K562 (cell line): ENCODE data around the gene PLXDC2. TPM values are rescaled to one million over a fixed set of nuclear protein-coding genes. Genes with fewer than 3 reads are reported as not detected.

Experiments
- CHAMP1 ChIP-seq: fragments of 450-650 bp; IDR thresholded peaks from 2 replicates; pipeline ENCODE4 v1.6.1; 2016; ENCODE audit warnings: mild to moderate bottlenecking
- CREB3L1 ChIP-seq: fragments of 450-650 bp; IDR thresholded peaks from 2 replicates; pipeline ENCODE4 v1.6.1; 2014; ENCODE audit warnings: low read depth, mild to moderate bottlenecking, moderate library complexity, borderline replicate concordance
- FIP1L1 ChIP-seq: fragments of 200-400 bp; formaldehyde crosslinking; IDR thresholded peaks from 2 replicates; pipeline ENCODE4 v1.6.1; 2018; ENCODE audit warnings: mild to moderate bottlenecking, low read depth, low read length; ENCODE audit not compliant: poor library complexity, severe bottlenecking
- FOXK1 ChIP-seq: sonication (generic); formaldehyde crosslinking; IDR thresholded peaks from 2 replicates; pipeline ENCODE4 v1.8.0; 2022; ENCODE audit warnings: missing genetic modification reagents, mild to moderate bottlenecking, borderline replicate concordance
- HDAC3 ChIP-seq: fragments of 450-650 bp; IDR thresholded peaks from 2 replicates; pipeline ENCODE4 v1.6.1; 2018; ENCODE audit warnings: borderline replicate concordance, mild to moderate bottlenecking, moderate library complexity; ENCODE audit not compliant: partially characterized antibody
- MLX ChIP-seq, 2 experiments: fragments of 450-650 bp in 1 of 2; sonication (generic) in 1 of 2; formaldehyde crosslinking; conservative IDR thresholded peaks; 2 replicates each; pipeline versions ENCODE4 v1.4.0 to v1.8.1; 2020 to 2022; ENCODE audit warnings: mild to moderate bottlenecking in 1 of 2, missing genetic modification reagents in 1 of 2
- STAT5B ChIP-seq: fragments of 250-450 bp; sonication (Bioruptor Pico); IDR thresholded peaks from 2 replicates; pipeline ENCODE4 v1.8.0; 2021; ENCODE audit warnings: mild to moderate bottlenecking, inconsistent platforms
- TFAM ChIP-seq: fragments of 250-450 bp; sonication (Bioruptor Pico); conservative IDR thresholded peaks from 2 replicates; pipeline ENCODE4 v1.5.0; 2021; ENCODE audit warnings: mild to moderate bottlenecking, moderate library complexity
- XRCC3 ChIP-seq: fragments of 450-650 bp; IDR thresholded peaks from 2 replicates; pipeline ENCODE4 v1.6.1; 2017; ENCODE audit warnings: mild to moderate bottlenecking, moderate library complexity
- polyA plus RNA-seq, 8 experiments: library from polyadenylated mRNA; depleted of rRNA in 4 of 8; stranded (reverse) in 5 of 8; unstranded in 3 of 8; fragments of >200 nt; fragmentation: Nextera tagmentation in 2 of 8; fragmentation: Illumina TruSeq in 1 of 8; extraction: Ambion mirVana in 2 of 8; extraction: Trizol in 1 of 8; gene quantifications; 2 replicates each; pipeline versions ENCODE4 v1.2.1 to v1.2.3, GENCODE V29; 2011 to 2014; ENCODE audit warnings: inconsistent platforms in 1 of 8, missing spikeins in 1 of 8
- total RNA-seq, 7 experiments: library from RNA; depleted of rRNA in 6 of 7; stranded (reverse); fragments of >200 nt in 6 of 7; fragmentation: Illumina TruSeq in 2 of 7; extraction: Trizol in 2 of 7; gene quantifications; 2 replicates each; pipeline versions ENCODE4 v1.2.1 to v1.2.3, GENCODE V29; 2011 to 2021; ENCODE audit warnings: low replicate concordance in 1 of 7

PLXDC2 gene
- total and polyA plus RNA-seq, 9 of the 15 experiments (the other 6 are each of a cell fraction or from before 2014, with no cell fraction given), result 0.01 to 0.33 (median 0.10) TPM; not detected in 3

- TF ChIP-seq CHAMP1, result no peak
- TF ChIP-seq CREB3L1, result no peak
- TF ChIP-seq MLX (CRISPR knock-in tag; conservative IDR thresholded peaks at IDR 0.05), result no peak
- no peak for TF ChIP-seq XRCC3
- TF ChIP-seq TFAM (CRISPR knock-in tag), result no peak
- TF ChIP-seq HDAC3, result no peak
- no peak for TF ChIP-seq FIP1L1
- TF ChIP-seq STAT5B (CRISPR knock-in tag), result no peak
- TF ChIP-seq FOXK1 (CRISPR knock-in tag), result no peak
- TF ChIP-seq, all 486 proteins: peak for 0
Observed at GRCh38 chr10:20274571-20274970, 458.3 kb downstream of the PLXDC2 start (continued).
